Myocyte (in vitro differentiated cells): ENCODE measurements around the gene VTI1A. TPM values are rescaled to one million over a fixed set of nuclear protein-coding genes. Genes with fewer than 3 reads are reported as not detected.
"Not testable (repeated sequence)": the region's sequence is repeated elsewhere in the genome, so short reads cannot be mapped to it uniquely, and the experiment has no call there.

Source experiments
- DNase-seq: peaks from one replicate; pipeline ENCODE4 v3.0.0-alpha.2; 2012; ENCODE audit warnings: low read depth
- total RNA-seq: library from RNA; depleted of rRNA; stranded (reverse); fragments of >200 nt; gene quantifications from 2 replicates; pipeline ENCODE4 v1.2.3, GENCODE V29; 2014

The VTI1A gene
- total RNA-seq, 1 donor from 2014 or later = 35.3 TPM

- no peak for DNase-seq
Observed at GRCh38 chr10:112585960-112586359, 138.9 kb downstream of the VTI1A start.

- no peak for DNase-seq
Observed at GRCh38 chr10:112587729-112588128, 140.7 kb downstream of the VTI1A start.

GRCh38 chr10:112588225-112588990 is 141.4 kb downstream of the VTI1A start:
- DNase-seq = no peak

GRCh38 chr10:112589081-112589480 is 142.1 kb downstream of the VTI1A start:
- DNase-seq = no peak

DNA sequence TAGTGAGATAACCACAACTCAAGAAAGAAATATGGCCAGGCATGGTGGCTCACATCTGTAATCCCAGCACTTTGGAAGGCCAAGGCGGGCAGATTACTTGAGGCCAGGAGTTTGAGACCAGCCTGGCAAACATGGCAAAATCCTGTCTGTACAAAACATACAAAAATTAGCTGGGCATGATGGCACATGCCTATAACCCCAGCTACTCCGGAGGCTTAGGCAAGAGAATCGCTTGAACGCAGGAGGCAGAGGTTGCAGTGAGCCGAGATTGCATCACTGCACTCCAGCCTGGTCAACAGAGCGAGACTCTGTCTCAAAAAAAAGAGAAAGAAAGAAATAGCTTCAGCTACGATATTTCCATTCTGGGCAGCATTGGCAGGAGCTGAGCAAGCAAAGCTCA is 143.8 kb downstream of the VTI1A start:
- DNase-seq = not testable (repeated sequence)

DNA sequence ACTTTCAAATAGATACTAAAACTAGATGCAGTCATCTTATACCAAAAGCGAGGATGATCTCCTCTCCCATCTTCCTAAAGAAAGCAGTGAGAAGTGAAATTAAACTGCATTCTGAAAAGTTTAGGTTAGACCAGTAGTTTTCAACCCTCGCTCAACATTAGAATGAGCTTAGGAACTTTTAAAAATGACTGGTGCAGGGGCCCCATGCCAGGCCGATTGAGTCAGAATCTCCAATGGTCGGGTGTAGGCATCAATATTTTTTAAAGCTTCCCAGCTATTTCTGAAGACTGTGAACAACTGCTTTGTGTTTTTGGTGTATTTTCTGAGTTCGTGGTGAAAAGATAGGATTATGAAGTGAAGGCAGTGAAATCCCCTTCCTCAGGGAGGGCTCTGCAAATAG is 146.0 kb downstream of the VTI1A start:
- DNase-seq = no peak

DNA sequence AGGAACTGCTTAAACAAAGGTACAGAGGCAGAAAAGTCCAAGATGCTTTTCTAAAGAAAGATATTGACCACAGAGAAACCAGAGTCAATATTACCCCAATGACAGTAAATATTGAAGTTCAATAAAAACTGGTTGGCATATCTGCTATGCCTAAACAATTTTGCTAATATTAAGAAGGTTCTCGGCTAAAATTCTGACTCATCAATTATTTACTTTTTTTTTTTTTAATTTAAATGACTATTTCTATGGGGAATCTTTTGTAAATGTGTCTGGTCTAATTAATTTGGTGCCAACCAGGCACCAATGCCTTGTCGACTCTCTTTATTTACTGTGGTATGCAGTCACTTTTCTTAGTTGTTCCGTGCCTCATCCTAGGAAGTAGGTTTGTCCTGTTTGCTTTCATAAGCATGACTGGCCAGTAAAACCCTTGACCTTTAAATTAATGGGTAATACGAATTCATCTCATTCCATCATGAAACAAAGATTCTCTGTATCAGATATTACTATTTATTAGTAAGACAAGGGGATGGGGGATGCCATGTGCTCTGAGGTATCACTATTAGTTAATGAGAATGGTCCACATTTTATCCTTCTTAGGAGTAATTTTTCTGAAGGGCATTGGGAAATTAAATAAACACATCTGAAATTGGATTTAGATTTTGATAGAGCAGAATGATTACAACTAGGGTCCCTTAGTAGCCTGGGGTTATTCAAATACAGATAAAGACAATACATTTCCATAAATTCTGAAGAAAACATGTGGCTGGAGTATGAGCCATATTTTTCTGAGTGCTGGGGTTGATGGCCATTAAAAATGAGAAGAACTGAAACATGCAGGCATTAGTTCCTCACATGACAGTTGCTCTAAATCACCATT is 154.4 kb downstream of the VTI1A start:
- no peak for DNase-seq

DNA sequence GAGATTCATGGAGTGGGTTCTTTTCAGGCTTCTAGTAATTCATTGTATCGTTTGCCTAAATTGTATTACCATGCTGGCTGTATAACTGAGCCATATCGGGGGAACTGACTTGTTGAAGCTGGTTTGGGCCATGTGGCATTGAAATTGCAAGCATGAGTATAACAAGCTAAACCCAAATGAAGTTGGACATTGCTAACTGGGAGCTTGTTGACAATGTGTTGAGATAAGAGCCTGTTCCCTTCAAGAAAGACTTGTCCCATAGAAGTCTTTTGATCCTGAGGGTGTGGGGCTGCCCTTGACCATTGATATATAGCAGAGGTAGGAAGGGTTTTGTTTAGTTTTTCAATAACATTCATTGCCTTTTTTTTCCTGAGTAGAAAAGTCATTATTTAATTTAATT is 156.0 kb downstream of the VTI1A start:
- no peak for DNase-seq

- no peak for DNase-seq
Observed at GRCh38 chr10:112605063-112605462, 158.0 kb downstream of the VTI1A start.

DNA sequence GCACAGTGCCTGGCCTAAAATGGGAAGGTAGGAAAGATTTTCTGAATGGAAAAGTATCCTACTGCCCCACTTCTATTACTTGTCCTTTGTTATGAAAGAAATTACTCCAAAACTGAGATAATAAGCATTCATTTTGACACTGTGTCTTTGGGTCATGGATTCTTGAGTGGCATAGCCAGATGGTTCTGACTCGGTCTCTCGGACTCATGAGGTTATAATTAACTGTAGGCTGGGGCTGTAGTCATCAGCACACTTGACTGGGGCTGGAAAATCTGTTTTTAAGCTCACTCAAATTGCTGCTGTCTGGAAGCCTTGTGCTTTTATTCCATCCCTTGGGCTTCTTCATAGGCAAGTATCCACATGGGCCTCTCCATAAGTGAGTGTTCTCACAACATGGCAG is 160.5 kb downstream of the VTI1A start:
- DNase-seq = peak; percentile 53

DNA sequence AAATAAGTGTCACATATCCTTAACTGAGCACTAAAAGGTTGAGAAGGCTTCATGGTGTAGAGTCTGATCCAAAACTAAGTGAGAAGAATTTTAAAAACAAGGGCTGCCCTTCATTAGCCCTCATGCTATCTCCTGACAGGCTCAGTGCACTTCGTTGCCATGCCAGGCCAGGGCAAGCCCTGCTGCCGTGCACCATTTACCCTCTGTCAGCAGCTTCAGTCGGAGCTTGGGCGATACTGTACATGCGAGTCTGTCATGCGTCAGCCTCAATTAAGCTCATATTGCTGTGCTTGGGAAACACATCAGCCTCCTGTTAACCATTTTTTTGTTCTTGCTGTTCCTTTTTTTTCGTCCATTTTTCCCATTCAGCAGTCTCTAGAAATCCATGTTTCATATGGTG is 166.6 kb downstream of the VTI1A start:
- no peak for DNase-seq

DNA sequence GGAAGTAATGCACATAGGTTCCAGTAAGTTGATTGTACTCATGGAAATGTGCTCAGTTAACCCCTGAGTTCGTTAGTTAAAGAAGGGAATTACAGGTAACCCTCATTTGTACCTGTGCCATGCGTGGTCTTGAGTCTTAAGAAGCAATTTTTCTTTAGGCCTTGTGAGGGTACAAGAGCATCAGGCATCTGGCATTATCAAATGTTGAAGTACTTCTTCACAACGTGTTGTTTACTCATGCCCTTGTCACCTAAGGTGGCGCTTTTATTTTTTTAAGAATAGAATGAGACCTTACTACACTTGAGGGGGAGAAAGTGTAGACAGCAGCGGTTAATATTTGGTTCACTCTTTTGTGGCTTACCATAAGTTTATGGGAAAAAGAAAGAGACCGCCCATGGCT is 167.1 kb downstream of the VTI1A start:
- no peak for DNase-seq

- no peak for DNase-seq
Observed at GRCh38 chr10:112614586-112614985, 167.6 kb downstream of the VTI1A start.

GRCh38 chr10:112615269-112615668 is 168.3 kb downstream of the VTI1A start:
- no peak for DNase-seq

DNA sequence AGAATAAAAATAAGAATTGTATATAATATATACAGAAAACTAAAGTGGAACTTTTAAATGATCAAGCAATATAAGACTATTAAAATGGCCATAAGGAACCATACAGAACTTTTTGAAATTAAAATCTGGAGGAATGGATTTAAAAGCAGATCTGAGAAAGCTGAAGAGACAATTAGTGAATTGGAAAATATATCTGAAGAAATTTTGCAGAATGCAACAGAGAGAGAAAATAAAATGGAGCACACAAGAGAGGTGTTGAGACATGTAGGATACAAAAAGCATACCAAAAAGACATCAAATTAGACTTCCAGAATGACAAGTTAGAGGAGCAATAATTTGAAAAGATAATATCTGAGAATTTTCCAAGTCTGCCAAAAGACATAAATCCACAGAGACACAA is 169.6 kb downstream of the VTI1A start:
- DNase-seq = no peak

GRCh38 chr10:112618814-112619213 is 171.8 kb downstream of the VTI1A start:
- no peak for DNase-seq

DNA sequence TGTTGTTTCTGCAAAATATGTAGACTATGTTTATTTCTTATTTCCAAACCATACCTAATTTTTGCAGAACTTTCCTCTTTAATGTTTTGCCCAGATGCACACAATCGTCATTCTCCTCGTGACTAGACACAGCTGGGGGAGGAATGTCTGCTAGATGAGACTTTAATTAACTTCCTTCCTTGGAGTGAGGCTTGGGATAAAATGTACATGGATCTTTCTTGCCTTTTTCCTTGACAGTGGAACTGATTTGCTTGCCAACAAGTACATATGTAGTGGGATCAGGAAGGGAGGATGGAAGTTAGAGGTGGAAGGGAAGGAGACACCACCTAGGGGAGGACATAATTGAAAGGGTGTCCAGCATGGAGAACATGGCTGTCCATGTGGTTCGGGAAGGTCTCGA is 172.5 kb downstream of the VTI1A start:
- DNase-seq = no peak

DNA sequence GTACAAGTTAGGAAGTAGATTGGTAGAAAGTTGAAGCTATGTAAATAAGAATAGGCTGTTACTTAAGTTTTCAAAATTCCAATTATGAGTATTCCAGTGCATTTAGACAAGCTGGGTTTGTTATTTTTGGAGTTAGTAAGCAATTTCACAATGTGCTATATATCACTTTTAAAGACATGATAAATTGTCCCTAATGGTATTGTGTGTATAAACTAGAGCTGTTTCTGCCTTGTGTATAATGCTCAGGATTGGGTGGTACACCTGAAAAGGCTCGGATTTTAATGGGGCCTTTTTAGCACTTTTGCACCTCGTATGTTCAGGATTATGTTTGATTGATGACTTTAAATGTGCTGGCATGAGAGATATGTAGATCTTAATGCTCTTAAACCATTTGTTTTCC is 175.8 kb downstream of the VTI1A start:
- no peak for DNase-seq

- DNase-seq = no peak
Observed at GRCh38 chr10:112624546-112625048, 177.6 kb downstream of the VTI1A start.

GRCh38 chr10:112628951-112629609 is 182.1 kb downstream of the VTI1A start:
- peak; percentile 56 for DNase-seq

DNA sequence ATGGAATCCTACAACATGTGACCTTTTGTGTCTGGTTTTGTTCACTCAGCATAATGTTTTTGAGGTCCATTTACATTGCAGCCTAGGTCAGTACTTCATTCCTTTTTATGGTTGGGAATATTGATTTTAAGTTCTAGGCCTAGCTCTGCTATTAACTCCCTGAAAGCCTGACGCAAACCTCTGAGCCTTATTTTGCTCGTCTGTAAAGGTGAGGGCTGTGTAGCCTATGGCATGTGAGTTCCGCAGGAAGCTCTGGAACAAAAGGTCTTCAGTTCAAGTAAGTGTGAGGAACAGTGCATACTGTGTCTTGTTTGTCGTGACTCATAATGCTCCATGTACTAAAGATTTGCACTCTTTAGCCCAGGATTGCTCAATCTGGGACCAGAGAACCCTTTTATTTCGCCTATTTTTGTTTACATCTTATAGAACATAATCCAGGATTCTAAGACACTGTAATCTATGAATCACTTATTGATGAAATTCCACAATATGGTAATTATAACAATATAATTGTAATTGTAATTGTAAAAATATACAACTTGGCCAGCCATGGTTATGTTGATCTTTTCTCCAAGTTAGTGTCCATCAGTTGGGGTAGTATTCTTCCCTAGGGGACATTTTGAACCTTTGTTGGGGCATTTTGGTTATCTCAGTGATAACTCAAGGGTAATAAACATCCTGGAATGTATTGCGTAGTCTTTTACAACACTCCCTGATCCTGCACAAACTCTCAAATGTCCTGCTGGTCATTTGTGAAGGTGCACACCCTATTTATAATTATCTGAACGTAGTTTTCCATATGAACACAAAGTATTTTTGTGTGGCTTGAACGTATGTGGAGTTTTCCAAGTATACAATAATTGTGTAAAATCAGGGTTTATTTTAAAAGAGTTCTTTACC is 184.7 kb downstream of the VTI1A start:
- DNase-seq = no peak
